ENCODE results near the gene ITGB2.

The ITGB2 gene

GRCh38 chr21:44907966-44908895 lies 12.5 kb downstream of the ITGB2 start:
- DNase-seq, result no peak

GRCh38 chr21:44907225-44907965 lies 13.3 kb downstream of the ITGB2 start:
- no peak for DNase-seq

GRCh38 chr21:44905728-44906090 lies 15.0 kb downstream of the ITGB2 start:
- no peak for DNase-seq

- no peak for DNase-seq
Observed at GRCh38 chr21:44905016-44905727, 15.5 kb downstream of the ITGB2 start.

- DNase-seq, result no peak
Observed at GRCh38 chr21:44904141-44904923, 16.4 kb downstream of the ITGB2 start.

GRCh38 chr21:44903689-44904088 lies 17.0 kb downstream of the ITGB2 start:
- DNase-seq, result no peak

GRCh38 chr21:44903050-44903685 lies 17.5 kb downstream of the ITGB2 start:
- no peak for DNase-seq

GRCh38 chr21:44902268-44903049 lies 18.2 kb downstream of the ITGB2 start:
- no peak for DNase-seq

- no peak for DNase-seq
Observed at GRCh38 chr21:44901391-44902074, 19.2 kb downstream of the ITGB2 start.

GRCh38 chr21:44900559-44901251 lies 20.0 kb downstream of the ITGB2 start:
- DNase-seq, result no peak

GRCh38 chr21:44899768-44900558 lies 20.7 kb downstream of the ITGB2 start:
- DNase-seq, result no peak

GRCh38 chr21:44898851-44899767 lies 21.6 kb downstream of the ITGB2 start:
- no peak for DNase-seq

GRCh38 chr21:44898011-44898488 lies 22.6 kb downstream of the ITGB2 start:
- no peak for DNase-seq

GRCh38 chr21:44897326-44898010 lies 23.2 kb downstream of the ITGB2 start:
- no peak for DNase-seq

GRCh38 chr21:44896561-44897286 lies 24.0 kb downstream of the ITGB2 start:
- no peak for DNase-seq

GRCh38 chr21:44895859-44896258 lies 24.8 kb downstream of the ITGB2 start:
- DNase-seq, result no peak
